HG03439 (cell line): ENCODE results near the gene FASN.
A peak's percentile ranks its signal among the peaks of the same experiment; 100 is the strongest.
"Not testable (repeated sequence)": the region's sequence is repeated elsewhere in the genome, so short reads cannot be mapped to it uniquely, and the experiment has no call there.

Experiments used
- ATAC-seq: cut with Tn5 transposase; IDR thresholded peaks from one replicate; pipeline ENCODE4 v1.9.1; 2021; ENCODE audit warnings: mild to moderate bottlenecking, moderate library complexity; ENCODE audit not compliant: unreplicated experiment

The FASN gene

GRCh38 chr17:82098169-82098938 is at the start of gene FASN:
Gene FASN (minus strand): TSS chr17:82098236. CDS start chr17:82096445, 1,791 bp downstream.
- peak; percentile 65 for ATAC-seq

- ATAC-seq, result no peak
Observed at GRCh38 chr17:82146663-82147654, 48.9 kb upstream of the FASN start.

DNA sequence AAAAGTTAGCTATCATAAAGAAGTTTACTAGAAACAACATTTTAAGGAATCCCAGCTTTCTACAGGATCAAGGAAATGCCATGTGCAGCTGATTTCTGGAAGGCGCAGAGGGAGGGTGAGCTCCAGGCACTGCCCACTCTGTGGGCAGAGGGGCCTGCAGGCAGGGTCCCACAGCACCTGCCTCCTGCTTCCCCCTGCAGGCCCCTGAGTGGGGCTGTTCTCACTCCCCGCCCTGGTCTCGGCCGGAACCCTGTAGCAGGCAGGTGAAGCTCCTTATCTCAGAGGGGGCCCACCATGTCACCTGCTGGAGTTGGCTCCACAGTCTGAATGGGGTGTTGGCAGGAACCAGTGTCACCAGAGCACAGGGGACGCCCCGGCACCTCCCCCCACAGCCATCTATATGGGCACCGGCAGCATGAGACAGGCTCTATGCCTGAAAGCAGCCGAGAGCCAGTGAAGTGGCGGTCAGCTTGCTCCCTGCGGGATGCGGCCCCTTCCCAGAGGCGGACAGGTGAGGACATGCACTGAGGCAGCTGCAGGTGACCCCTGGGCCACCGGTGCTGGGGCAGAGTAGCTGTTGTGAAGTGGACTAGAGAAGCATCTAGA is 47.6 kb upstream of the FASN start:
- no peak for ATAC-seq

GRCh38 chr17:82143333-82143732 is 45.3 kb upstream of the FASN start:
- no peak for ATAC-seq

- not testable (repeated sequence) for ATAC-seq
Observed at GRCh38 chr17:82139961-82140360, 41.9 kb upstream of the FASN start.

DNA sequence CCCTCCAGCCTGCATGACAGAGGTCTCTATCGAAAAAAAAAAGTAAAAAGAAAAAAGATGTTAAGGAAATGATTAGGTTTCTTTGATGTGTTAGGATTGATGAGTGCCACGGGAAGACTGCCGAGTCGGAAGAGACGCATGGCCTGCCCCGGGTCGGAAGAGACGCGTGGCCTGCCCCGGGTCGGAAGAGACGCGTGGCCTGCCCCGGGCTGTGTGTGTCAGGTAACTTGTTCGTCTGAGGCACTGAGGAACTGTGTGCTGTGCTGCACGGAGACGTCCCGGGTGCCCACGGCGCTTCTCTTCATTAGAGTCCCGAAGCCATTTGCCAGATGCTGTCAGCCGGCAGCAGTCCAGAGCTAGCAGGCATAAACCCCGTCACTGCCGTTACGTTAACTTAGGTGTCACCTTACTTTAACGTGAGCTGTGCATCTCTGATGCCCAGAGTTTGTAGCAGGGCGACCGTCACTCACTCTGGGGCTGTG is 40.5 kb upstream of the FASN start:
- ATAC-seq, result no peak

GRCh38 chr17:82134101-82134500 is 36.1 kb upstream of the FASN start:
- no peak for ATAC-seq

DNA sequence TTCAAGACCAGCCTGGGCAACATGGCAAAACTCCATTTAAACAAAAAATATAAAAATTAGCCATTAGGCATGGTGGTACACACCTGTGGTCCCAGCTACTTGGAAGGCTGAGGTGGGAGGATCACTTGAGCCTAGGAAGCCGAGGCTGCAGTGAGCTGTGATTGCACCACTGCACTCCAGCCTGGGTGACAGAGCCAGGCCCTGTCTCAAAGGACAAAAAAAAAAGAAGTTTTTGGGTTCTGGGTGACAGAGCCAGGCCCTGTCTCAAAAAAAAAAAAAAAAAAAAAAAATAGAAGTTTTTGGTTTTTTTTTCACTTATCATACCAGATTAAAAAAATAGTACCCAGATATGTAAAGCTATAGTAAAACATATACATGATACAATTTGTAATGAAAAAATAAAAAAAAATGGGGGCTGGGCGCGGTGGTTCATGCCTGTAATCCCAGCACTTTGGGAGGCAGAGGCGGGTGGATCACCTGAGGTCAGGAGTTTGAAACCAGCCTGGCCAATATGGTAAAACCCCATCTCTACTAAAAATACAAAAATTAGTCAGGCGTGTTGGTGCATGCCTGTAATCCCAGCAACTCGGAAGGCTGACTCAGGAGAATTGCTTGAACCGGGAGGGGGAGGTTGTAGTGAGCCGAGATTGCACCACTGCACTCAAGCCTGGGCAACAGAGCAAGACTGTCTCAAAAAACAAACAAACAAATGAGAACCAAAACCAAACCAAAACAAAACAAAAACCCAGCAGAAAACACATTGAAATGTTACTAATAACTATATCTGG is 35.3 kb upstream of the FASN start:
- not testable (repeated sequence) for ATAC-seq

DNA sequence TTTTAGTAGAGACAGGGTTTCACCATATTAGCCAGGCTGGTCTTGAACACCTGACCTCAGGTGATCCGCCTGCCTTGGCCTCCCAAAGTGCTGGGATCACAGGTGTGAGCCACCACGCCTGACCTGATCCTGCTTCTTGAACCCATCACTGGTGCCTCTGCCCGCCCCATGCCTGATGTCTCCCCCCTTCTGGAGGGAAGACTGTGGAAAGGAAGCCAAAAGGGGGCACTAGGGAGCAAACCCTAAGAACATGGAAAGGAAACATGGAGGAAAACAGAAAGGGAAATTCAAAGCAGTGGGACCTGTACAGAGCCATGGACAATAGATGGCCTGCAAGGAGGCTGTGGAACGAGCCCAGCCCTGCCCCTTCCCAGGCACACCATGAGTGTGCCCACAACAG is 31.1 kb upstream of the FASN start:
- ATAC-seq, result no peak

DNA sequence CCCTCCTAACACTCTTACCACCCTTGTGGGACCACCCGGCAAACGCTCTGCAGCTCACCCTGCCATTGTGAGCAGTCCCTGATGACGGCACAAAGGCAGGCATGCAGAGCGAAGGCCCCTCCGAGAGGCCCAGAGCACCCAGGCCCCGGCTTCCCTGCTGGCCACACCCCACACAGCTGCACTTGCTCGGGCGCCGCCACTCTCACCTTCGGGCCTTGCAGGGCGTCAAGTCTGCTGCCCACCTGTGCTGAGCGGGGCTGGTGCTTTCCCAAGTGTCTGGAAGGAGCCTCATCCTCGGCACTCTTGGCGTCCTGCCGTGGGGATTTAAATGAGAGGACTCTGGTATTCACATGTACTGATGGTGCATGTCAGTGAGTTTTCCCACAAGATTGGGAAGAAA is 30.3 kb upstream of the FASN start:
- ATAC-seq, result no peak

DNA sequence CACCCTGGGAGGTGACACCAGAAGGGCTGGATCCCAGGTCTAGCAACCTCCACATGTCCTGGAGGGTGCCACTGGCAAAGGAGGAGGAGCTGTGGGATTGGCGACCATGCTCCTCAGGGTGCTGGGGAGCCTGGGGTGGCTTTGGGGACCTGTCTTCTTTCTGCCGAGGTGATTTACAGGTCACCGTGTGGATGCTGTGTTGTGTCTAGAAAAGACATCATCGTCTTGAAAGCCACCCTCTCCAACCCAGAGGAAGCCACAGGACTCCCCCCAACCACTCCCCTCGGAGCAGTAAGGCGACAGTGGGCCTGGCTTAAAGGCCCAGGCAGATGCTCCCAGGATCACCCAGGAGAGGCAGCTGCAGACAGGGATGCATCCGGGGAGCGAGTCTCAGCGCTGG is 29.7 kb upstream of the FASN start:
- ATAC-seq, result no peak

DNA sequence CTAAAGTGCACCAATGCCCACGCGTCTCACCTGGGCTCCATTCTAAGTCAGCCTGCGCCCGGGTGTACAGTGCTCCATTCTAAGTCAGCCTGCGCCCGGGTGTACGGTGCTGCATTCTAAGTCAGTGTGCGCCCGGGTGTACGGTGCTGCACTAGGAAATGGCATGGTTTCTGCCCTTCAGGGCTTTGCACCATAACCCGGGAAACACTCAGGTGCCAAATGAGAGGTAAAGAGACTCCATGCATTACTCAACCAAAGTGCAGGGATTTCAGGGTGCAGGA is 29.2 kb upstream of the FASN start:
- no peak for ATAC-seq

- ATAC-seq, result no peak
Observed at GRCh38 chr17:82126556-82127314, 28.7 kb upstream of the FASN start.

GRCh38 chr17:82124101-82124500 is 26.1 kb upstream of the FASN start:
- no peak for ATAC-seq

- no peak for ATAC-seq
Observed at GRCh38 chr17:82121660-82122629, 23.9 kb upstream of the FASN start.

DNA sequence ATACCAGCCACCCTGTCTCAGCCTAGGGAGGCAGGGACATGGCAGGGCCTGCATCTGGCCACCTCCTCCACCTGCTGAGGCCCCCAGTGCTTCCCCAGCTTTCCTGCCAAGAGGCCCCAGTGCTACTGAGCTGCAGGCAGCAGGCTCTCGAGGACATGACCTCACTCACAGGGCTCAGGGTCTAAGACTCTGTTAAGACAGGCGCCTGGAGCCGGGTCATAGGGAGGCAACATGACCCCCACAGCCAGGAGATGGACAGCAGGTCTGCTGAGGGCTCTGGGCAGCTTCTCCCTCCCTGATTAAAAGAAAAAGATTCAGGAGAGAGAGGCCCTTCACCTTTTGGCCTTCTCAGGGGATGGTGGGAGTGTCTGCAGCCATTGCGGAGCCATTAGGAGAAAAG is 23.2 kb upstream of the FASN start:
- no peak for ATAC-seq

DNA sequence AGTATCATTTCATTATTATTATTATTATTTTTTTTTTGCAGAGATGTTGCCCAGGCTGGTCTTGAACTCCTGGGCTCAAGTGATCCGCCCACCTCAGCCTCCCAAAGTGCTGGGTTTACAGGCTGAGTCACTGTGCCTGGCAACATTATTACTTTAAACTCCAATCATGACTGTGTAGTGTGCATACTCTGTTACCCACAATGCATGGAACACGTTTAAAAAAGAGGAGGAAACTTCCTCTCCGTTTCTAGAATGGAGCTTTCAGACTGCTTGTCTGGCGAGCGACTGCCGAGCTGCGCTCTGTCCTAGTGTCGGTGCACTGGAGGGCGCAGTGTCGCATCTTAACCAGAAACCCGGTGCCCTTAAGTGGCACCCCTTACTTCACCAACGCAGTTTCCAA is 22.1 kb upstream of the FASN start:
- no peak for ATAC-seq

- ATAC-seq, result no peak
Observed at GRCh38 chr17:82118815-82119380, 20.9 kb upstream of the FASN start.
